Common myeloid progenitor, CD34-positive (primary cell): ENCODE results near the gene CNTN3.
A peak's percentile ranks its signal among the peaks of the same experiment; 100 is the strongest.

Experiments
- CTCF ChIA-PET: fragments of 350-600 bp; sonication (Branson Sonifier 250); formaldehyde crosslinking; loops from one replicate; lab custom pipeline; 2021; ENCODE audit warnings: antibody characterized with exemption; lab: Charles Lee
- POLR2A ChIA-PET: fragments of 350-600 bp; sonication (Branson Sonifier 250); formaldehyde crosslinking; loops from one replicate; lab custom pipeline; 2021; ENCODE audit warnings: antibody characterized with exemption; lab: Charles Lee
- DNase-seq, 3 donors: peaks; one replicate each; pipeline versions ENCODE4 v3.0.0 to v3.0.0-alpha.2; 2013
- H3K27ac ChIP-seq, 2 experiments: 1 replicate in 1 of 2; 2 replicates in 1 of 2; pipeline ENCODE4 v1.7.0; 2013; ENCODE audit warnings: inconsistent platforms in 2 of 2, low read length in 2 of 2, mild to moderate bottlenecking in 2 of 2, low read depth in 1 of 2, moderate library complexity in 1 of 2; ENCODE audit not compliant: severe bottlenecking in 2 of 2, insufficient read depth in 1 of 2, poor library complexity in 1 of 2
- H3K27me3 ChIP-seq, 5 experiments: replicated peaks in 2 of 5; 1 replicate in 3 of 5; 2 replicates in 2 of 5; pipeline versions ENCODE4 v1.6.1 to v1.7.0; 2013; ENCODE audit warnings: low read length in 4 of 5, mild to moderate bottlenecking in 2 of 5, moderate library complexity in 2 of 5, inconsistent platforms in 1 of 5; ENCODE audit not compliant: insufficient read depth in 5 of 5, control insufficient read depth in 4 of 5
- H3K36me3 ChIP-seq, 4 experiments: 1 replicate in 2 of 4; 2 replicates in 2 of 4; pipeline versions ENCODE4 v1.6.1 to v1.7.0; 2013; ENCODE audit warnings: low read length in 3 of 4, control low read depth in 1 of 4, mild to moderate bottlenecking in 1 of 4; ENCODE audit not compliant: control insufficient read depth in 4 of 4, insufficient read depth in 4 of 4
- H3K4me1 ChIP-seq, 4 experiments: 1 replicate in 3 of 4; 2 replicates in 1 of 4; pipeline versions ENCODE4 v1.6.1 to v1.7.1; 2013; ENCODE audit warnings: low read length in 3 of 4, mild to moderate bottlenecking in 3 of 4, control low read depth in 1 of 4, inconsistent platforms in 1 of 4, moderate library complexity in 1 of 4; ENCODE audit not compliant: control insufficient read depth in 4 of 4, insufficient read depth in 4 of 4; ENCODE audit errors: control extremely low read depth in 1 of 4
- H3K4me3 ChIP-seq, 7 experiments: 1 replicate in 4 of 7; 2 replicates in 3 of 7; pipeline versions ENCODE4 v1.5.1 to v1.7.0; 2013; ENCODE audit warnings: mild to moderate bottlenecking in 7 of 7, low read length in 6 of 7, moderate library complexity in 6 of 7, inconsistent platforms in 2 of 7, low read depth in 2 of 7, control low read depth in 1 of 7; ENCODE audit not compliant: insufficient read depth in 4 of 7, control insufficient read depth in 1 of 7; ENCODE audit errors: extremely low read depth in 1 of 7
- H3K9me3 ChIP-seq, 5 experiments: 1 replicate in 4 of 5; 2 replicates in 1 of 5; pipeline versions ENCODE4 v1.6.1 to v1.7.1; 2013; ENCODE audit warnings: low read length in 4 of 5, mild to moderate bottlenecking in 2 of 5, inconsistent platforms in 1 of 5, low read depth in 1 of 5, moderate library complexity in 1 of 5; ENCODE audit not compliant: control insufficient read depth in 4 of 5, insufficient read depth in 2 of 5; ENCODE audit errors: control extremely low read depth in 1 of 5
- WGBS: methylation state at CpG from one replicate; pipeline ENCODE4 v1.1.5; 2013; ENCODE audit not compliant: insufficient coverage; 5-methylcytosine and 5-hydroxymethylcytosine counted together

CNTN3 gene

DNA sequence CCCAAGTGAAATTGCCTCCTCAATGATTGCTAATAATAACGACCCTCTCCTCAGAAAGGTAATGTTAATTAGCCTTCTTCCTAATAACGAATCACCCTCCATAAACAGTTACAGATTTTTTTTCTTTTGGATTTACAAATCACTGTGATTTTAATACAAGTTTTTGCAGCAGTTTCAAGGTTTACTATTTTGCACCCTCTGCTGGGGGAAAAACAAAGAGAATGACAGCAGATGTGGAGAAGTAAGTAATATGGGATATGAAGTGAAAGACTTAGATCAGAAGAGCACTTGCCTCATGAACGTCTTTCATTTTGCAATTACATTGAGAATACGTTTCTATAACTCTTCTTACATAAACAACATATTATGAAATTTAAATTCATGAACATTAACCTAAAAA lies 16.1 kb upstream of the CNTN3 start:
- WGBS, result 80% methylated on average over 1 of the region's 4 CpGs

DNA sequence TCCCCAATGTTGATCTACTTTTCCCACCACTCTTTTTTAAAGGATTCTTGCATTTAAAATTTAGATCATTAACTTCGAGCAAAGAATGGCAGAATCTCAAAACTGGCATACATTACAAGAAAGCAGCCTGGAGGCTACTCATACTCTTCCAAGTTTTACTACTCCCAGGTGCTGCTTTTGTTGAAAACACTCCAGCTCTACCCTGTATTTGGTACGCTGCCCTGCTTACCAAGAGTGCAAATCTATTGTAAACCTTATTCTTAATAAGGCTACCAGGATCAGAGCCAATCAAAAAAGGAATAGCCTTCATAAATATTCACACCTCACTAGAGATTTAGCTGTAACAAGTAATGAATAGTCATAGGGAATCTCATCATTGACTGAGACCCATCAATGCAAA lies 11.6 kb upstream of the CNTN3 start:
- Histone ChIP-seq H3K27me3 (no peaks in the 10 kb centered on the region), H3K9me3 (no peaks in the 10 kb centered on the region), H3K4me1 (no peaks in the 10 kb centered on the region), H3K4me3 (no peak overlapping the region), H3K36me3 (no peaks in the 10 kb centered on the region), H3K27ac (no peak overlapping the region)
- WGBS, result 87% methylated on average over 2 of the region's 2 CpGs
- POLR2A ChIA-PET, result no interaction called here
- DNase-seq, result no peak
- CTCF ChIA-PET, result no interaction called here

More for the DNA sequence above, 16.1 kb upstream of the CNTN3 start:
- POLR2A ChIA-PET, result no interaction called here
- Histone ChIP-seq H3K36me3 (no peaks in the 10 kb centered on the region), H3K9me3 (no peaks in the 10 kb centered on the region), H3K4me1 (no peaks in the 10 kb centered on the region), H3K27ac (no peak overlapping the region), H3K27me3 (no peaks in the 10 kb centered on the region), H3K4me3 (no peak overlapping the region)
- CTCF ChIA-PET, result no interaction called here
- DNase-seq, result no peak

DNA sequence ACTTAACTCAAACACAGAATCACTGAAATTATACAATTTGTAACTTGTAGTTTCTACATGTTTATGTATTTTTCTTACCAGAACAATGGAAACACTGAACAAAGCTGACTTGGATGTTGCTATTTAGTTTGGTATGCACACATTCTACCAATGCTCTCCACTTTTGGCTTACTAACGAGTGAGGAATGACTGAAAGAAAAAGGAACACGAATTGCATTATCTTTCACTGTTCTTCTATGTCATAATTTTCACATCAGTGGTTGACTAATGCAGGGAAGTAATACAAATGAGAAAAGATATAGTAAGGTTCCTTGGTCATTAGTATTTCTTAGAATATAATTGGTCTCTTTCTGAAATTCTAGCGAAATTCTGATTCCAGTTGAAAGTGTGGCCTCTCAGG lies 9.8 kb upstream of the CNTN3 start:
- CTCF ChIA-PET, result no interaction called here
- DNase-seq, result no peak
- Histone ChIP-seq H3K27me3 (no peaks in the 10 kb centered on the region), H3K27ac (no peak overlapping the region), H3K4me3 (no peak overlapping the region), H3K9me3 (no peaks in the 10 kb centered on the region), H3K36me3 (no peaks in the 10 kb centered on the region), H3K4me1 (no peaks in the 10 kb centered on the region)
- POLR2A ChIA-PET, result no interaction called here
- 80% methylated on average over 1 of the region's 3 CpGs for WGBS

DNA sequence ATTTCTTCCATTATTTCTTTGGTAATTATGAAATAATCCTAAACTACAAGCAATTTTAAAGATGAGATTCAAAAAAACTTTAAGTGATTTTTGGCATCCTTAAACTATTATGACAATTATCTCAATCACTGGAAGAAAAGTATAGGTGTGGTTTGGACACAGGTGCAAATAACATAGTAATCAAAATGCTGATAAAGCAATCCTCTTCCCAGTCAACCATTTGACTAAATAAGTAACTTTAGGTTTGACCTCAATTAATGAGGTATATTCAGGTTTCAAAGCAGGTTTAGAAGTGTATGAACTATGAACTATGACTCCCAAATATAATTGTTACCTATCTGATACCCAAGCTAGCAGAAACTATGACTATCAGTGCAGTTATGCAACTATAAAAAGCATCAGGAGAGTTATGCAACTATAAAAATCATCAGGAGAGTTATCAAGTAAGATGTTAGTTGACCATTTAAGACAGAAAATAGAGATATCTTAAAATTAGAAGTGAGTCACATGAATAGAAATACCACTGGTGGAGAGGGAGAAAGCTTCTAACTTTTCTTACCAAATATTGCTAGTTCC lies 8.9 kb upstream of the CNTN3 start:
- no peak for DNase-seq
- Histone ChIP-seq H3K4me3 (no peak overlapping the region), H3K36me3 (no peaks in the 10 kb centered on the region), H3K27me3 (peaks cover 0 to 2% (median 0%) of the 10 kb centered on the region in 5 experiments), H3K9me3 (no peaks in the 10 kb centered on the region), H3K4me1 (no peaks in the 10 kb centered on the region), H3K27ac (no peak overlapping the region)
- POLR2A ChIA-PET, result no interaction called here
- CTCF ChIA-PET, result no interaction called here

DNA sequence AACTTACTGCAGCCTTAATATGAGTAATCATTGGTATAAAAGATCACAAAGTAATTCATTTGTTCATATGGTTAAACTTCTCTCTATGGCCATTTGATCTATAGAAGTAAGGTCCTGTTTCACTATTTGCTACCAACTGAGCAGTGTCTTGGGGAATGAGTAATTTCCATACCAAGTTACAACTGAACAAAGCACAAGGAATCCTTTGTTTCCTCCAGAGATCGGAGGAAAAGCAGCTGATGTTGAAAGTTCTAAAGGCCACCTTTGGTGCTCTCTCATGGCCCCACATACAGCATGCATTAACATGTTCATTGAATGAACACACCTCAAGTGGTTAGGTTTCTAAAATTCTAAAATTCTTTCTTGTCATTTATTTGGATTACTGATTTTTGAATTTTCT lies 7.1 kb upstream of the CNTN3 start:
- H3K36me3 ChIP-seq, result no peaks in the 10 kb centered on the region
- no CpG with 5 or more reads among the region's 1 CpG for WGBS
- no peaks in the 10 kb centered on the region for H3K4me1 ChIP-seq
- no peak for DNase-seq
- no peak overlapping the region for H3K4me3 ChIP-seq
- ChIA-PET CTCF (no interaction called here), POLR2A (no interaction called here)
- H3K27ac ChIP-seq, result no peak overlapping the region
- no peaks in the 10 kb centered on the region for H3K9me3 ChIP-seq
- H3K27me3 ChIP-seq, result peaks cover 0 to 11% (median 2%) of the 10 kb centered on the region in 5 experiments

DNA sequence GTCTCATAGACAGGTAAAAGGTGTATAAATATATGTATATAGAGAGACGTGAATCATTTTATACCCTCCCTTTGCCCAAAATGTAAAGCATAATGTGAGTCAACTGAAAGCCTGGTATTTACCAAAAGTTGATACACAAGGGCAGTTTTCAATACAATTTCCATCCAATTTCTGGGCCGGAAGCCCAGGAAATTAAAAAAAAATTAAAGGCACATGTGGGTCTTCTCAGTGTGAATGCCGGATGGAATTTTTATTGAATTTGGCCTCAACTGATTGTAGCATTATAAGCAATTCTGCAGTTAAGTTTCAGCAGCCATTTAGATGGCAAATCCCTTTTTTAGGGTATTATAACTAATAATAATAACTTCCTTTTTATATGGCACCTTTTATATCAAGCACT lies 3.3 kb upstream of the CNTN3 start:
- H3K9me3 ChIP-seq, result no peaks in the 10 kb centered on the region
- 100% methylated on average over 2 of the region's 3 CpGs for WGBS
- H3K4me3 ChIP-seq, result no peak overlapping the region
- ChIA-PET POLR2A (no interaction called here), CTCF (no interaction called here)
- H3K4me1 ChIP-seq, result peaks cover 0 to 12% (median 2%) of the 10 kb centered on the region in 4 experiments
- no peak for DNase-seq
- no peak overlapping the region for H3K27ac ChIP-seq
- no peaks in the 10 kb centered on the region for H3K36me3 ChIP-seq
- peaks cover 8 to 42% (median 21%) of the 10 kb centered on the region in 5 experiments for H3K27me3 ChIP-seq

DNA sequence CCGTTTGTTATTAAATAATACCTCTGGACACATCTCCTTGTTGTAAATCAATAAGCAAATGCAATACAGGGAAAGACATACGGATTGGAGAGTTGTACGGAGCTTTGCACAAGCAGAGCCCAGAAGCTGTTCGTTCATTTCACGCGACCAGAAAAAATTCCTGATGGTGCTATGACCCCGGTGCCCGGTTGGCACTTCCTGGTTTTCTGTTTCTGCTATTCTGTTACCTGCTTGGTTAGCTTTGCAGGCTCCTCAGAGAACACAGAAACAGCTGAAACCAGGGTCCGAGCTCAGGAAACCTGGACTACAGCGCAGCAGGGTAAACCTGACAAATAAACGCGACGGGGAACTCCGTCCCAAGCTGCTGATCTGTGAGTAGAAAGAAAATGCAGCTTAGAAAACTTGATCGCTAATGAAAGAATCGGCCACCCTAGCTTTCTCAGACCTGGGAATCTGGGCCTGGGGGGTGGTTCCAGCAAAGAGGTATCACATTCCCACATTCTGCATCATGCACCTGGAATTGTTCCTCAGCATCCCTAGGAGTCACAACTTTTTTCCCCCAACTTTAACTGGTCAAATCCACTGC lies 845 bp downstream of the CNTN3 start:
- Histone ChIP-seq H3K36me3 (no peaks in the 10 kb centered on the region), H3K27me3 (peaks cover 15 to 69% (median 30%) of the 10 kb centered on the region in 5 experiments), H3K4me3 (peak overlapping the region in 4 of 7 experiments; percentile 14 to 23 (median 19)), H3K9me3 (no peaks in the 10 kb centered on the region), H3K4me1 (peaks cover 0 to 12% (median 2%) of the 10 kb centered on the region in 4 experiments), H3K27ac (no peak overlapping the region)
- DNase-seq, result peak in 1 of 3 donors; percentile 6
- ChIA-PET POLR2A (no interaction called here), CTCF (no interaction called here)
- WGBS, result 8% methylated on average over 15 of the region's 16 CpGs
